ENCODE measurements around the gene TMEM200A. TPM values are rescaled to one million over a fixed set of nuclear protein-coding genes. Genes with fewer than 3 reads are reported as not detected.

The TMEM200A gene
- total RNA-seq, 1 experiment from 2014 or later: 0.16 TPM

DNA sequence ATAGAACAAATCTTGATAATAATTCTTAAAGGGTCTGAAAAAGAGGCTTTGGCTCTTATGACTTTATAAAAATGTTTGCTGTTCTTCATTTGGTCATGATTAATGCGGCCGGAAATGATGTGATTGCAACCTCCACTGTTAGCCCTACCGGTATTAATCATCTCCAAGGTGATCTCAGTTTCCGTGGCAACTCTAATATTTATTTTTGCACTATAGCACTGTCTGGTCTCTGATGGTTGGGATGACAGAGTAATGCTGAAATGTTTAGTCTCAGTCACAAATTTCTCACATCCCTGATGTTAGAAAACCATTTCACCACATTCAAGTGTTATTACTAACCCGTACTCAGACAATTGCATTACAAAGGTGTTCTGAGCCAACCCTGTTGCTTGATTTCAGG is 87.4 kb downstream of the TMEM200A start:
- no peak for DNase-seq (ENCODE audit: low read depth, low spot score)
- in situ Hi-C loops (cut with HindIII; ENCODE audit: low pct_unique_long_range_greater_than_20kb, low sequenced_read_pairs): no loop called here

DNA sequence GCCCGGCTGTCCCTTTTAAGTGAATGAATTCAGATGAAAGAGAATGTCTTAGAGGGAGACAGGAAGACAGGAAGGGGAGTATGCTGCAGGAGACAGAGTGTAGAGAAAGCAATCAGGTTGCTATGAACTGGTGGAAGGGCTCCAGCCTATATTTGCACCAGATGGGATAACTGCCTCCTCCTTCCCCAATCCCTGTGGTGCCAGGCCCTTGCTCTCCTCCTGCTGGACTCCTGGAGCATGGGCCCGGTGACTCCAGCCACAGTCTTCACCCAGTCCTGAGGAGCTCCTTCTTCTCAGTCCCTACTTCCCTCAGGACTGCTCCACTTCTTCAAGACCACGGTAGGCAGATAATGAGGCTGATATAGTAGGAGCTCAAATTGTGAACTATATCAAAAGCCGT is 91.8 kb downstream of the TMEM200A start:
- DNase-seq (ENCODE audit: low read depth, low spot score): no peak
- in situ Hi-C loops (cut with HindIII; ENCODE audit: low pct_unique_long_range_greater_than_20kb, low sequenced_read_pairs): no loop called here

DNA sequence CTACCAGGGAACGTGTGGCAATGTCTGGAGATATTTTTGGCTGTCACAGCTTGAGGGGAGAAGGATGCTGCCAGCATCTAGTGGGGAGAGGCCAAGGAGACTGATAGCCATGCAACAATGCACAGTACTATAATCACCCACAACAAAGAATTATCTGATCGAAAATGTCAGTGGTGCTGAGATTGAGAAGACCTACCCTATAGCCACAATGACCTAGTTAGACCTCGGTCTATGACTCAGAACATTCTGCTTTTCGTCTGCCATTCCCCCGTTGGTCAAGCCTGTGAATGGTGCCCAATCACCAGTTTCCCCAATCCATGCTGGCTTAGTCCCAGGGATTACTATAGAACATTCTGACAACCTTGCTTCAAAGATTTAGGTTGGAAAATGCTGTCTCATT is 93.5 kb downstream of the TMEM200A start:
- no peak for DNase-seq (ENCODE audit: low read depth, low spot score)
- in situ Hi-C loops (cut with HindIII; ENCODE audit: low pct_unique_long_range_greater_than_20kb, low sequenced_read_pairs): no loop called here

DNA sequence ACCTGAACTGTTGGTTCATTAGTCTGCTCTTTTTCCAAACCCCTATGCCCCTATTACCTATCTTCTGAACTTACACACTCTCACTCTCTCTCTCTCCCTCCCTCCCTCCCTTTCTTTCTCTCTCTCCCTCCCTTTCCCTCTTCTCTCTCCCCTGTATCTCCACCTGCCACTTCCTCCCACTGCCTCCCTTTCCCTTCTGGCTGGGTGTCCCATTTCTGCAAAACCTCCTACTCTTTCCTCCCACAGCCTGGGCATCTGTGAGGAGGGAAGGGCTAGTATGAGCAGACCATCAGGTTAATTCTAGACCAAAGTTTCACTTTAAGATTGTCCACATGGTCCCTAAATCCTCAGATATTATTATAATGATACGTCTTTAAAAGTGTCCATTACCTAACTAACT is 95.1 kb downstream of the TMEM200A start:
- in situ Hi-C loops (cut with HindIII; ENCODE audit: low pct_unique_long_range_greater_than_20kb, low sequenced_read_pairs): no loop called here
- DNase-seq (ENCODE audit: low read depth, low spot score): no peak

DNA sequence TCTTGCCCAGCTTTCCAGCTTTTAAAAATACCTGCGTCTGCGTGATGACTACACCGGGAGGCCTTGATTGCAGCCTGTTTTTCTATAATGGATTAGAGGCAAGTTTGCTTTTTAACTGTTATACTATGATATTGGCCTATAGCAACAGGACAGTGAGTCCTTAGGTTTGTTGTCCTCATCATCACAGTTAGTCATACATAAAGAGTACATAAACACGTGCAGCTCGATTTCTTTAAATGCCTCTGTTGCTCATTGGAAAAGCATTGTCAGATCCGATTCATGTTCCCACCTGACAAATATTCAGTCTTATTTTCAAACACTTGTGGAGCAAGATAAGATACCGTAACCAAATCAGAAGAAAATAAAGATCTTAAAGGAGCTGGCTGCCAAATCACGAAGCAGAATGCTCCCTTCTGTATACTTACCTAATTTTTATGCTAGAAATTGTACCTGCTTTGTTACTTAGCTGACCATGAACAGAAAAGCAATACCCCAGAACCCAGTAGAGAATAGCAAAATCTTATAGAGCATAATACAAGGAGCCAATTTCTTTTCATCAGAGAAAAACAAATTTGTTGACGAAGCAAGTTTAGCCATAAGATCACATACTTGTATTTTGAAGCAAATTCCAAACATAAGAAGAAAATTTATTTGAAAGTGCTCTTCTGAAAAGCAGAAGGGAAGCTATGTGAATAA is 100.4 kb downstream of the TMEM200A start:
- in situ Hi-C loops (cut with HindIII; ENCODE audit: low pct_unique_long_range_greater_than_20kb, low sequenced_read_pairs): no loop called here

DNA sequence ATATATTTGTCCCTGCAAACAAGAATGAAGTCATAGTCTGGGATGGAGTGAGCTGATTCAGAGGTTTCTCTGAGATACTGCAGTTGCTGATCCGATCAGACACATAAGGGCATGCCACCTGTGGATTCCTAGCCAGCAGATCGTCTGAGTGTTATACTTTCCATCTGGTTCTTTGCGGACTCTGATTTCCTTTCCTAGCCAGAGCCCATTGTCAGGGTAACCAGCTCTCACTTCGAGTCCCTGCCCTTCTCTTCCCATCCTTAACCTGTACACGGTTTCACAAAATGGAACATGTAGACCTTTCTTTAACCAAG is 100.9 kb downstream of the TMEM200A start:
- in situ Hi-C loops (cut with HindIII; ENCODE audit: low pct_unique_long_range_greater_than_20kb, low sequenced_read_pairs): no loop called here
- no peak for DNase-seq (ENCODE audit: low read depth, low spot score)

More for the DNA sequence above, 100.4 kb downstream of the TMEM200A start:
- no peak for DNase-seq (ENCODE audit: low read depth, low spot score)

DNA sequence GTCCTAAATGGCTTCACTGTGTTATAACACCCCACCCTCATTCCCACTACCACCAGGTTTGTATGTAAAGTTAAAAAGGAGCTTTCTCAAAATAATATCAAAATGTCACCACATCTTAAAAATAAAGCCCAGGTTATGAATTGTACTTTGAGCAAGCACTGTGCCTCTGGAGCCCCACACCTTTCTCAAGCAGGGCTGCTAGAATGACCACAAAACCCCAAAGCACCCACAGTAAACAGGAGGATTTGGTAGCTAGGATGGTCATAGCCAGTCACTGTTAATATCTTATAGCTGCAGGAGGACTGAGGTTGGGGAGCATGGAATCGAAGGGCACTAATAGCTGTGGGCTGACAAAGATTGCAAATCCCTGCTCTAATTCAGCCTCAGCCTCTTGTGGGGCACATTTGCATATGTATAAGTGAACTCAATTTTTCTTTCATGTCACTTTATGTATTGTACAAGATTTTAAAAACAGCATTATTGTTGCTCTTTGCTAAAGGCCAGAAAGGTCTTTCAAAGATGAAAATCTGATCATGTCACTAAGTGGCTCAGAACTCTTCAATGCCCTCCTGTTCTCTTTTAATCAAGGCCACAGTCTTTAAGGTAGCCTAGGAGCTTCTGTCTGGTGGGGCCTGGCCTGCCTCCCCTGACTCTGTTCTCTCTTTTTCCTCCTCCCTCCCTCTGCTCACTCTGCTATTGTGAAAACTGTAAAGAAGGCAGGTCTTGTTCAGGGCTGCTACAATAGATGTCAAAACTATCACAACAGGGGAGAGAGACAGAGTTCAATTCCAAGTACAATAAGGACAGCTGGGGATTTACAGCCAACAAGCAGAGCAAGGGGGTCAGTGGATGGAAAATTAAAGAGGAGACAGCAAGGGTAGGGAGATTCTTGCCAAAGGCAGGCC is 101.6 kb downstream of the TMEM200A start:
- DNase-seq (ENCODE audit: low read depth, low spot score): no peak

DNA sequence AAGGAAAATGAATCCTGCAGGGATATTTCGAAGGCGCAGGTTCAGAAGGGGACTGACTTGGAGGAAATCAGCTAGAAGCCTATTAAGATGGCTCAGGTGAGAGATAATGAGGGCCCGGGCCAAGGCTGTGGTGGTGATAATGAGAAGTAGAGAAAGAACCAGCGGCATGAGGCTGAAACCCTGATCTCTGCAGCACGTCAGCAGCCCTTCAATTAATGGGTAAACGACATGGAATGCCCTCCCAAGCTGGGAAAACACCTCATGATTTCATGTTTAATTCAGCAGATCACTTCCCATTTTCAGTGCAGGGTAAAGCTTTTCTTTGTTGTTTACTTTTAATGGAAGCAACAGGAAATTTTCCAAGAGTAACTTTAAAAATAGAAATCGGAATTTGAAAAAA is 104.9 kb downstream of the TMEM200A start:
- DNase-seq (ENCODE audit: low read depth, low spot score): no peak
- in situ Hi-C loops (cut with HindIII; ENCODE audit: low pct_unique_long_range_greater_than_20kb, low sequenced_read_pairs): no loop called here

More for the DNA sequence above, 101.6 kb downstream of the TMEM200A start:
- in situ Hi-C loops (cut with HindIII; ENCODE audit: low pct_unique_long_range_greater_than_20kb, low sequenced_read_pairs): no loop called here

DNA sequence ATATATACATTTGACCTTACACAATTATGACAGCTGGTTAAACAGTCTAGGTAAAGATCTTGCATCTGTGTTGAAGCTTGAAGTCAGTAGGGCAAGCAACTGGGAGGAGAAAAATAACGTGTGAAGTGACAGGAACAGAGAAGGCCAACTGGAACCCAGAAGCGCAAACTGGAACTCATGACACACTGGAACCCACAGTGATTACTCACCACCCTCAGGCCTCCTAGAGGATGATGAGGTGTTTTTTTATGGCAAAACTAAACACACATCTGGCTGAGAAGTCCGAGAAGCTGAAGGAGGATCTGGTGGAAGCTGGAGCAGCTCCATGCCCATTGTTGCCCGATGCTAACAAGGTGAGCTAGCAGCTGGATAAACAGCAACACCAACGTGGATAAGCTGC is 108.1 kb downstream of the TMEM200A start:
- no peak for DNase-seq (ENCODE audit: low read depth, low spot score)
- in situ Hi-C loops (cut with HindIII; ENCODE audit: low pct_unique_long_range_greater_than_20kb, low sequenced_read_pairs): no loop called here

DNA sequence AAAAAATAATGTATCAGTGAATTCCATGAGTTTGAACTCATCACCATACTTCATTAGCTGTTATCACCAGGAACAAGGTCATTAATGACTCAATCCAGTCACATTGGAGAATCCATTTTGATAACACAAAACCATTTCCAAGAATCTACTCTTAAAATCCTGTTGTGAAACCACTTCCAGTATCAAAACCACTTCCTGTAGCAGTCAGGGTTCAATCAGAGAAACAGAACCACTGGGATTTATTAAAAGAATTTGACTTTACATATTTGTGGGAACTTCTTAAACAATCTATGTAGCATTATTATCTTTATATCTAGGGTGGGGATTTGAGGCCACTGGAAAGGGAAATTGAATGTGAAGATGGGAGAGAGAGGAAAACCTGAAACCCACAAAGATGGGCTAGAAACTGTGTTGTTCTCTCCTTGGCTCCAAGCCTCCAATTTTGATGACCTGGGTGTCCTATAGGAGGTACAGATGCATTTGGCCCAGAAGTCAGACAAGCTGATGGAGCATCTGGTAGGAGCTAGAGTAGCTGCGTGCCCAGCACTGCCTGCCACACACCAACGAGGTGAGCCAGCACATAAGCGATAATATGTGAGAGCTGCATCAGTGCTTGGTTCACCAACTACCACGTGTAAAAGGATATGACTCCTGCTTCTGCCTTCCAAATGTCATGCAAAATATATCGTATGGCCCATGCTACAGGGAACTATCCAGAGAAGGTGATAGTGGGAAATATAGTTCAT is 117.0 kb downstream of the TMEM200A start:
- in situ Hi-C loops (cut with HindIII; ENCODE audit: low pct_unique_long_range_greater_than_20kb, low sequenced_read_pairs): no loop called here
- no peak for DNase-seq (ENCODE audit: low read depth, low spot score)

DNA sequence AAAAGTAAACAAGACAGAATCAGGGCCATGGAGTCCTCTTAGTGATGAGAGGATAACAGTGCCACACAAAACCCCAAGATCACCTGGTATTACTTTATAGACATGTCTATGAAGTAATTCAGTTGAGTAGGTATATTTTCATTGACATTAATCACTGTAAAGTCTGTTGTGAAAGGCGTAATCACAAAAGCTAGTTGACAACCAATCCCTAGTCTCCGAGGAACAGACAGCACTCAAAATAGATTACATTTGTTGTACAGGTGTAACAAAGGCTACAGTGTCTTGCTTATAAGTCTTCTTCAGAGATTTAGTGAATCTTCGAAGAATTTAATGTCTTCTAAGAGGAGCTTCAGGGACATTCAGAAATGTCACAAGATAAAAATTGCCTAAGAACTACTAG is 120.1 kb downstream of the TMEM200A start:
- in situ Hi-C loops (cut with HindIII; ENCODE audit: low pct_unique_long_range_greater_than_20kb, low sequenced_read_pairs): no loop called here
- DNase-seq (ENCODE audit: low read depth, low spot score): no peak

DNA sequence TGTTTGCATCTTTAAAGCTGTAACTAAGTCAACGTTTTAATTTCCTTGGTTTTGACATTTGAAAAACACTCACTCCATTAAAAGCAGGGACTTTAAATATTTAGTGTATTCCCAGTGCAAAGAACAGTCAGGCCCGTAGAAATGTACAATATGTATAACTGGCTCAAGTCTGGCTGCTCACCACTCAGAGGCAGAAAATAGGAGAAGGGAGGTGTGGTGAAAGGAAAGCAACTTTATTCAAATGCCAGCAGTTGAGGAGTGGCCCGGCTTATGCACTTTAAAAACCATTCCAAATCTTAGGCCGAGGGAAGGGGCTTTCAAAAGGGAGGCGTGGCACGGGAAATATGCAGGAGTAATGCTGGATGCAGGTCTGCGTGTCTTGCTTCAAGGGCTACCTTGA is 120.6 kb downstream of the TMEM200A start:
- no peak for DNase-seq (ENCODE audit: low read depth, low spot score)
- in situ Hi-C loops (cut with HindIII; ENCODE audit: low pct_unique_long_range_greater_than_20kb, low sequenced_read_pairs): no loop called here

DNA sequence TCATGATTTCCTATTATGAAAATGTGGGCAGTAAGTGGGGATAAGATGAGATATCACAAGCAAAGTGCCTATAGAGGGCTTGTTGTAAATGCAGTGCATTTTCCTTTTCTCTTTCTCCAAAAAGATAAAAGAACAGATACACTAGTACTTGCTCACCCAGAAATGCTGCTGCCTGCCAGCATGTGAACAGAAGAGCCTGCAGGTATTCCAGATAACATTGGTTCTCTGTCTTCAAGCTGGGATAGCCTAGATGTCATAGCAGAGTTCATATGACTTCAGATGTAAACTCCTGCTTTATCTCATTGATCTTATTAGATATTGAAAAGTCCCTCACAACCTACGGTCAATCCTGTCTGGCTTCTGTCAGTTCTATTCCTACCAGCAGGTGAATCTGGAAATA is 123.7 kb downstream of the TMEM200A start:
- no peak for DNase-seq (ENCODE audit: low read depth, low spot score)
- in situ Hi-C loops (cut with HindIII; ENCODE audit: low pct_unique_long_range_greater_than_20kb, low sequenced_read_pairs): no loop called here

Other genes with a start within 250 kb of the TMEM200A start
- gene SAMD3, start 143.1 kb upstream of the TMEM200A start, total RNA-seq (2014; rRNA removed; shearing (Covaris generic)): not detected in 2 replicates